RKO (cell line): Measurements from ENCODE around the gene POLR1D.

Experiments used
- DNase-seq: peaks from one replicate; pipeline ENCODE4 v3.0.0-alpha.2; 2016; ENCODE audit warnings: low spot score

Gene POLR1D, protein sequence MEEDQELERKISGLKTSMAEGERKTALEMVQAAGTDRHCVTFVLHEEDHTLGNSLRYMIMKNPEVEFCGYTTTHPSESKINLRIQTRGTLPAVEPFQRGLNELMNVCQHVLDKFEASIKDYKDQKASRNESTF

DNA sequence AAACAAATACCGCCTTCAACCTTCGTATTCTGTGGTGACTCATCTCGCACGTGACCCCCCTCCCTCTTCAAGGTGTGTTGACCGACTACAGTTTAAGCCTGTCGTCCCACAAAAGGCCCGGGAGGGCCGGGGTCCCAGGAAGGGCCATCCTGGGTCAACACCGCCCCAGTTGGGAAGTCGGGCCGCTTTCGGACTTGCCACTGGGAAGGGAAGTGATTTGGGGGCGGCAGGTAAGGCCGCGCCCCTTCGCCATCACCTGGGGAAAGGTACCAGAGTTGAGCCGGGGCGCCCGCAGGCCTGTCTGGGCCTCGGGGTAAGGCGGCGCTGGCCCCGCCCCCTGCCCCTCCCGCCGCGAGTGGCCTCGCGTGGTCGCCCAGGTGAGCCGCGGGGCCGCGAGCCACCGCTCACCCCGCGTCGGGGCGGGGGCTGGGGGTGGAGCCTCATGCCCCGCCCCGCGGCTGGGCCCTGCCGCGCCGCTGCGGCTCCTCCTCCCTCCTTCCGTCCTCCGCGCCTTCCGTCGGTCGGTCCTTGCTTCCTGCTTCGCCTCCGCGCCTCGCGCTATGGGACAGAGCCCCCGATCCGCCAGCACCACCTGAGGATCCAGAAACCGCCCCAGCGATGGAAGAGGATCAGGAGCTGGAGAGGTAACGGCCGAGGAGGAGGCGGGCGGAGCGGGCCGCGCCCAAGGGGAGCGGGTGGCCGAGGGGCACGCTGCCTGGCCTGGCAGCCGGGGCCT, at the start of gene POLR1D:
POLR1D (plus strand) TSS at position 527 of the 736 bp plus-strand sequence; CDS start at position 619, 92 bp downstream.
- DNase-seq, result peak; percentile 78

DNA sequence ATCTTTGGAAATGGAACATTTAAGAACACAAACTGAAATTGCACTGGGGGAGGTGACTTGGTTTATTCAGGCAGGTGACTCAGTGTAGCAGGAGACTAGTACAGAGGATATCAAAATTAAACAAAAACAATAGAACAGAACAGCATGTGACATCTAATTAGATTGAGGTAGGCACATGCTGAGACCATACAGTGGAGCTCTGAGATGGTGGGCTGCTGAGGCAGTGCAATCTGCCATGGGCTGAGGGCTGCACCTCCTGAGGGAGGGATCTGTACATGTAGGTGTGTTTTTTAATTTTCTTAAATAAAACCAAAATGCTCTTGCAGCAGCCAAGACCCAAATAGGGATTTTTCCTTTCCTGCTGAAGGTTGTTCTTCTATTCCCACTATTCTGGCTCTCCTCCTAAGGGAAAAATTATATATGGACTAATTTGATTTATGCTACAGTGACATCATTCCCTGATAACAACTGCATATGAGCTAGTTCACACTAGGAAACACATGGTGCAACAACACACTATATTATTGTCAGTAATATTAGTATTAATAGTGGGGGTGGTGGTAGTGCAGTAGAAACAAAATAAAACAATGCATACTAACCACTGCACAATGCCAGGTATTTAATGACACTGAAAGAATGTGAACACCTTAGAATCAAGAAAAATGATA, 49.3 kb upstream of the POLR1D start:
- DNase-seq, result no peak

DNA sequence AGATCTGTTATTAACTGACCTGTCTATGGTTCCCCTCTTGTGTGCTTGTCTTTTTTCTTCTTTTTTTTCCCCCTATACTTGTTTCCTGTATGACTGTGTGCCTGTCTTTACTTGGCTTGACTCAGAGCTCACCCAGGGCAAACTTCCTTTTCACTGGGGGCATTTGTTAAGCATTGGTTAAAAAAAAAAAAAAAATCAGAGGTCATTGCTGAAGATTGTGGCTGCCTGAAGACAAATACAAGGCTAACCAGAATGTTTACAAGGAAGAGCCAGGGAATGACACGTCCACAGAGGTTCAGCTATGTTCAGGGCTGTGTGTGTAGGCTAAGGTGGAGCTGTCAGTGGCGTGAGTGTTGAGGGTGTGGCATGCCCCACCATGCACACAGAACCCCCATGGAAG, 48.4 kb upstream of the POLR1D start:
- no peak for DNase-seq

DNA sequence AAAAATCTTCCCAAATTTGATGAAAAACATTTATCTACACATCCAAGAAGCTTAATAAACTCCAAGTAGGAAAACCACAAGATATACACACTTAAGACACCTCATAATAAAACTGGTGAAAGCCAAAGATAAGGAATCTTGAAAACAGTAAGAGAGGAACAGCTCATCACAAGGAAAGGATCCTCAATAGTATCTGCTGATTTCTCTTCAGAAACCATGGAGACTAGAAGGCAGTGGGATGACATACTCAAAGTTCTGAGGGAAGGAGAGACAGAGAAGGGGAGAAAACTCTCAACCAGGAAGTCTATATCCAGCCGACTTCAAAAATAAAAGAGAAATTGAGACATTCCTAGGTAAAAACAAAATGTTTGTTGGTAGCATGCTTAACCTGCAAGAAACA, 47.0 kb upstream of the POLR1D start:
- DNase-seq, result no peak

DNA sequence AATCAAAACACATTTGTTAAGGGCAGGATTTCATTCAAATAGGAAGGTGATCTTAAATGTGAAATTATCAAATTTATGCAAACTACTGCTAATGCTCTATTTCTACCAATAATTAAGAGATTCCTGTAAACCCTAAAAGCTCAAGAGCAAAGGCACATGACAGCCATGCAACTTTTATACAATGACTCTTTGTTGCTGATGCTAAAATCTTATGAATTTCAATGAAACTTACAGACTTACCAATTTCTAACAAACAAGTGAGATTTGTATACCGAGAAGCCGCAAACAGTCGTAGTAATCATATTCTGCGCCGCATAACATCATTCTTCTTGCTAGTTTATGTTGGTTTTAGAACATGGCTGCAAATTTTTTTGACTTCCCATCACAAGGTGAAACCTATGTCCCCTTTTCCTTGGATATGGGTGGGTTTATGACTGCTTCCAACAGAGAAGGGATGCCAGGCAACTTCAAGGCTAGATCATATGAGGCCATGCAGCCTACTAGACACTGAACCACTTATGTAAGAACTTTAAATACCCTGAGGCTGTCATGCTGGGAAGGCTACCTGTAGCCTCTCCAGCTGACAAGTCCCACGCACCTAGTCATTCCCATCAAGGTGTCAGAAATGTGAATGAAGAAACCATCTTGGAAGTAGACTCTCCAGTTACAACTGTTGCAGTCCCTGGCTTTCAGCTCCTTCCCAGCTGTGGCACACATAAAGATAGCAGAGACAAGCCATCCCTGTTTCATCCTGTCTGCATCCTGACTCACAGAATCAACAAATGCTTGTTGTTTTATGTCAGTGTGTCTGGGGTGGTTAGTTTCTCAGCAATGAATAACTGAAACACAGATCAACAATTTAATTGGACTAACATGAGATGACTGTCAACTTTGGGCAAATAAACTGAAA, 43.3 kb upstream of the POLR1D start:
- DNase-seq, result no peak

DNA sequence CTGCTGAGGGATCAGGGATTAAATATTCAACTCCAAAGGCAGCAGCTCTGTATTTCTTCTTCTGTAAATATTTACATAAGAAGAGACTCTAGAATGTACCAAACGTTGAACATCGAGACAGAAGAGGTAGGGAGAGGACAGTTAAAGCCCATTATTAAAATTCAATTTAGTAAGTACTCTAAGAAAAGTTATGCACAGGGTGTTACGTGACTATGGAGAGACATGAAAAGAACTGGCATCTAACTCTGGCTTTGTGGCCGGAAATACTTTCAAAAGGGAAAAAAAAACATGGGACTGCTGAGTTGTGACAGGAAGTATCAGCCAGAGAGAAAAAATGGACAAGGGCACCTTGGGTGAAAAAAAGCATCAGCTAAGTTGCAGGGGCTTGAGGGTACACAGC, 38.0 kb upstream of the POLR1D start:
- no peak for DNase-seq

DNA sequence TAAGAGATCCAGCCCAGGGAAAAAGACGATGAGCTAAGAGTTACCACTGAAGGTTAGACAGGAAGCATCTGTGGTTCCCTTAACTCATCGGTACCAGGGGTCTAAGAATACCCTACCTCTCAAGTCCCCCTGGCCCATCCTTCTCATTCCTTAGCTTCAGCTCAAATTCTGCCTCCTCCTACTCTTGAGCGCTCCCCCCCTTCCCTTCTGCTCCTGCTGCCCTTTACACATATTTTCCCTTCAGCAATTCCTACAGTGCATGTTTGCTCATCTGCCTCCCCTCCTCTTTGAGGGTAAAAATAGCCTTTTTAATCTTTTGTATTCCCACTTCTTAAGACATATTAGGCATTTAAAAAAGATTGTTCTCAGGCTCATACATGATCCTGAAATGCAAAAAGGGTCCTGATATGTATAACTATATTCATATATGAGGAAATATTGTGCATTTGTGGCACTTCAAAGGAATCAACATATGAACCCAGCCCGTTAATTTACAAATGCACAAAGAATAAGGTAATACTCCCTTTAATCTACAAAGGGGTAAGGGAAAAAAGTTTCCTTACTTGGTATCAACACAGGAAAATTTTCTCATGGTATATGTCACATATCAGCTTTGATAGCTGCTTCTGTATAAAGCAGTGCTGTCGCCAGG, 34.5 kb upstream of the POLR1D start:
- DNase-seq, result no peak

DNA sequence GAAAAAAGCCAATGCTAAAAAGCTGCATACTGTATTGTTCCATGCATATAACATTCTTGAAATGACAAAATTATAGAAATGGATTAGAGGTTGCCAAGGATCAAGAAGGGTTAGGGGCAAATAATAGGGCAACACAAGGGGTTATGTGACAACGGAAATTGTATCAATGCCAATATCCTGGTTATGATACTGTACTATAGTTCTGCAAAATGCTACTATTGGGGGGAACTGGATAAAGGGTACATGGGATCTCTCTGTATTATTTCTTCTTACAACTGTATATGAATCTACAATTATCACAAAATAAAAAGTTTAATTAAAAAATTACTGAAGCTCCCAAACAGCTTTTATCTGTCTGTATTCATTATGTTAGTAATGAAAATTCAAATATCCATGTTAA, 33.3 kb upstream of the POLR1D start:
- DNase-seq, result no peak

DNA sequence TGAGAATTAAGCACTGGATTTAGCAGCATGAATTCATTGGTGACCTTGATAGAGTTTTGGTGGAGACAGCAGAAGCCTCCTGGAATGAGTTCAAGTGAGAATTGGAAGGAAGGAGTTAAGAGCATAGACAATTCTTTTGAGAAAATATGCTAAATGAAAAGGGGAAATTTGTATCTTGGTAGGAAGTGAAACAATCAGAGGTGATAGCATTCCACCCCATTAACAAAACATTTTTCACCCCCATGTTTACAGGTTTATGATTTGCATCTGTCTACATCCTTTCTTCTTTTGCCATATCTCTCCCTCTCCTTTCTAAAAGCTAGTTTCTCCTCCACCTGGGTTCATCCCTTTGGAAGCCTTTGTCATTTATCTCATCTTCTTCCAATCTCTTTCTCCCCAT, 28.8 kb upstream of the POLR1D start:
- DNase-seq, result no peak

DNA sequence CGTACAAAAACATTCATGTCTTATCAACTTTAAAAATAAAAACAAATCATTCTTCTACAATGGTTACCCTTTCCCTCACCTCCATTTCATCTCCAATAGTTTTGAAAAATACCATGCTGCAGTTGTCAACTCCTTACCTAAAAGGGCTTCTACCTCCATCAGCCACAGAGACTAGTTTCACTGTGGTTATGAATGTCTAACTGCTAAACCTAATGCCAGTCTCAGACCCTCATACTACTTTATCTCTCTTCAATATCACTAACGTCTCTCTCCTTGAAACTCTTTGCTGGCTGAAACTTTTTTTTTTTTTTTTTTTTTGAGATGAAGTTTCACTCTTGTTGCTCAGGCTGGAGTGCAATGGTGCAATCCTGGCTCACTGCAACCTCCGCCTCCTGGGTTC, 28.4 kb upstream of the POLR1D start:
- no peak for DNase-seq

DNA sequence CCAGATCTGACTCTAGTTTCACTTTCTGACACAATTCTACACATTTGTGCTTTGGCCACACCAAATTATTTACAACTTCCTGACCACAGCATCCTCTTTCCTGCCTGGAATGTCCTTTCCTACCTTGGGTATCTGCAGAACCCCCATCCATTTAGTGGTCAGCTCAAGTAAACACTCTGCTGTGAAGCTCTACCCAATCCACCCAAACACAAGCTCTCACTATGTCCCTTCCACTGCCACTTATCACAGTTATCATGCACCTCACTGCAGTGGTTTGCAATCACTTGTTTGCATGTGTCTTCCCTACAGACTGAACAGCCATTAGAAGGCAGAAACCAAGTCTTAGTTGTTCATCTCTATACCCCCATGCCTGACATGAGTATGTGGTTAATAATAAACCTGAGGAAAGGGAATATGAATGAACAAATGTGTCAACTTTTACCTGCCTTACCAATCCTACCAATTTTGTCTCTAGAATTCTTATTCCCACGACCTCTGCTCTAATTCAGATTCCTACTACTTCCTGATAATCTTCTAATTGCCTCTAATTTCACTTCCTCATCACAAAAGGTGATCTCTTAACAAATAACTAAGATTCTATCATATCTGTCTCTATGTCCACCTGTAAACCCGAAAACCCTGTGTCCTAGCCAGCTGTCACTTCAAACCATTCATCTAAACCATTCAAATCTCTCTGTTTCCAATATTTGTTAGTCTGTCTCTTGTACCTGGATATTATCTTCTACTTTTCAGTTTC, 26.5 kb upstream of the POLR1D start:
- no peak for DNase-seq

DNA sequence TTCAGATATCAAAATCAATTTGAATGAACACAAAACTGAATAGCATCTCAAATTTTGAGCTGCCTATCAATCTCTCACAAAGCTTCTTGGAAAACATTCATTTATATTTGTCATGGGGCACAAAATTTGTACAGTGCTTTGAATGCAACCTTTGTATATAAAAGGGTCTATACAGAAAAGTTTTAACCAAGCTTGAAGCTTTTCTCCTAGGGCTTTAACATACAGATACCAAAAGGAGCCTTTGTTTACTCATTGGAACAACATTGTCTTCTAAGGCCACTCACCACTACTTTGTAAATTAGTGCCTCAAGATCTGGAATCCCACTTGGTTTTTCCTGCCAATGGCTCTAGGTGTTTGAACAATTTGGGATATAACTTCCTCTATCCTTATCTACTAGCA, 22.6 kb upstream of the POLR1D start:
- DNase-seq, result no peak

DNA sequence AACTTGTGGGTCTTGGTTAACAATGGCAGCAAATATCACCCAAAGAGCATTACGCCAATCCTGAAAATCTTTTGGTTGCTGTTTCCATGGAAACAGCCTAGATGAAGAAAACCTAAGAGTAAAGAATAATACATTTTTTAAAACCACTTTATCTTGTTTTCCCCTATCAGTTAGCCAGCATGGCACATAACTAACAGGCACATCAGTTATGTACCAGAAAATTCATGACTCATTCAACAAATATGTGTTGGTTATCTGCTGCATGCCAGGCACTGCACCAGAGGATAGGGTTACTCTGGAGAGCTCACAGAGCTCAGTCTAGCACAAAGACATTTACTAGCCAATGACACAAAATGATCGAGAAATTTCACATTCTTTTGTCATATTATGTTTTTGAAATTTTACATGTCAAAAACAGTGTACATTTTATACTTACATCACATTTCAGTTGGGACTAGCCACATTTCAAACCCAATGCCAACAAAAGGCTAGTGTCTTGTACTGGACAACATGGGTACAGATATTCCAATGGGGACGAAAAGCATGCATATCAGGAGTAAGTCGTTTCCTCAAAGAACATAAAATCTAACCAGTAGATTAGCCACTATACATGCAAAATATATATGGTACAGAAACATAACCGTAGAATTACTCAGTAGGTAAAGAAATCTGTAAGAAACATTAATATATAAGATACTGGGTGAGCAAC, 21.7 kb upstream of the POLR1D start:
- peak; percentile 52 for DNase-seq

DNA sequence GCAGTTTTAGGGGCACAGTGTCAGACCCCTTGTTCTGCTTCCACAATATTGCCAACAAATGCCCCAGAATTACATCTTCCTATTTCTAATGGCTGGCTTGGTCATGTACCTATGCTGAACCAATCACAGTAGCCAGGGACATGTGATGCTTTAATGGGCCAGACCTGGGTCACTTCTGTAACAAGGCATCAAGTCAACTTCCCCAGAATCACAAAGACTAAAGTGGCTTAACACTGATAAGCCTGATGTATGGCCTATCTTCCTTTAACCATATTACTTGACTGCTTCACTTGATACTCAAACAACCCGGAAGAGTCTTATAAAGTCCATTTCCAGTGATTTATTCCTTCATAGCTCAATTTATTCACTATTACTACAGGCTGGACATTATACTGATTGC, 21.0 kb upstream of the POLR1D start:
- DNase-seq, result no peak

DNA sequence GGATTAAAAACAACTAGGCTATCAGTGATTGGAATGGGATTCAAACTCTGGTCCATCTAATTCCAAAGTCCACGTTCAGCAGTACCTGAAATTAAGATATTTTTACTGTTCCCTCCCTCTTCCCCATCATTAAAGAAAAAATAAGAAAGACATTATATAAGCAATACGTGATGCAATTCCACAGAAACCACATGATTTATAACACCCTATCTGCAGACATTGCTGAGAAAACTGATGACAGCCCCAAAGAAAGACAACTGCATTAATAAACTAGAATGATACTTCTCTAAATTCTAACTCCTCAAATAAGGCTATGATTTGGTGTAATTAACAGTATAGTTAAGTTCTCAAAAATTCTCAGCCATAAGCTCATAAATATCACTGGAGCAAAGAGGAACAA, 20.5 kb upstream of the POLR1D start:
- DNase-seq, result no peak

DNA sequence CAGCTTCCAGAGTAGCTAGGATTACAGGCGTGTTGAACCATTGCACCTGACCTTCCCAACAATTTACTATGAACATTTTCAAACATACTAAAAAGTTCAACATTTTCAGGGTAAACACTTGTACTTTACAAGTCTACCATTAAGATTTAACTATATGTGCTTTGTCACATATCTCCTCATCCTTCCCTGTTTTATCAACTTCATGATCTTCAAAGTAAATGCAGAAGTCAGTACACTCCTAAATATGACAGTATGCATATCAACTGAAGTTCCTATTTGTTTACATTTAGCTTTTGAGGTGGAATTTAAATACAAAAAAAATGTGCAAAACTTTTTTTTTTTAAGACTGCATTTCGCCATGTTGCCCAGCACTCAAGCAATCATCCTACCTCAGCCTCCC, 19.9 kb upstream of the POLR1D start:
- DNase-seq, result no peak

DNA sequence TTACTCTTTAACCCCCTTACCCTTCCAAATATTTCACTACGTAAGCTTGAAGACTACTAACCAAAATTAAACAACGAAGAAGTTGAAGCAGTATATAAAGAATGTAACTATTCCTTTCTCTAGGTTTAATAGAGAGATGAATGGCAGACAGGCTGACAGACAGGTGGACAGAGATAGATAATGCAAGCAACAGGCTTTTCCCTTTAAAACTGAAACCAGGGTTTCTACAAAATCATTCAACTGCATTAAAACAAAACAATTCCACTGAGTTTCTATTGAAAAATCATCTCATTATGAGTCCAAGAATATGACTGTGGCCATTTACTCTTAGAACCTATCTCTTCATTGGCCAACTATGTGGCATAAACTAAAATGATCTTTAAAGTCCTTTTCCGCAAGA, 16.6 kb upstream of the POLR1D start:
- DNase-seq, result no peak

DNA sequence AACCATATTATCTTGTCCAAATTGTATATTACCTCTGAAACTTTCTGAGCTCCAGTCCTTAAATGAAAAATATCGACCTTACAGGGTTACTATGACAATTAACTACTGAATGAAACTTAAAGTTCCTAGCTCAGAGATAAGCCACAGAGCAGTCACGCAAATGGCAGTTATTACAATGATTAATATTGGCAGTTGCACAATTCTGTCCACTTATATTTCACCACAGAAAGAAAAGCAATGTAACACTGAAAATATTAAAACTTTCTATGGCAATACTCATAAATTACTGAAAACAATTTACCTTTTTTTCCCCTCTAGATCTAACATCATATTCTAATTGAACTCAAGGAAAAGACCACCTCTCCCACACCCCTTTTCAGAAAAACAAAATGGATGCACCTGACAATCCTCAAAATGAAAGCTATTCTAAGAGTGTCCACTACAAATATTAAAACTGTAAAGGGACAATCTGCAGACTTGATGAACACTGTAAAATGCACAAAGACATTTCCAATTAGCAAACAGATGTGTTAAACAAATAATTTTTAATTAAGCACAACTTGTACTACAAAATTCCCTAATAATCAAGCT, 16.0 kb upstream of the POLR1D start:
- DNase-seq, result no peak

DNA sequence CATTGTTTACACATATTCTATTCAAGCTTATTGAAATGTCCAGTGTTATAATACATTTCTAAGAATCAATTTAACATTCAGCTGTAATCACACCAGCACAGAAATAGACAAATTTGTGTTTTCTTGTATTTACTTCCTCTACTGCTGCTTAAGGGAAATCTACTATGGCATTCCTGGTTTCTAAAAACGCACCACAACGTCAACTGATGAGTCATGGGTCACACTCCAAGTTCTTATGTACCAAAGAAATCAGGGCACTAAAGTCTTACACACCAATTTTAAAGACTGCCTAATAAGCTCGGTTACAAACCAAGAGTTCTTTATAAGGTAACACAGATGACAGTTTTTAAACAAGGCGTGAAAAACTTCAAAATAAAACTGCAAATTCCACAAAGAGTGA, 14.6 kb upstream of the POLR1D start:
- peak; percentile 46 for DNase-seq

DNA sequence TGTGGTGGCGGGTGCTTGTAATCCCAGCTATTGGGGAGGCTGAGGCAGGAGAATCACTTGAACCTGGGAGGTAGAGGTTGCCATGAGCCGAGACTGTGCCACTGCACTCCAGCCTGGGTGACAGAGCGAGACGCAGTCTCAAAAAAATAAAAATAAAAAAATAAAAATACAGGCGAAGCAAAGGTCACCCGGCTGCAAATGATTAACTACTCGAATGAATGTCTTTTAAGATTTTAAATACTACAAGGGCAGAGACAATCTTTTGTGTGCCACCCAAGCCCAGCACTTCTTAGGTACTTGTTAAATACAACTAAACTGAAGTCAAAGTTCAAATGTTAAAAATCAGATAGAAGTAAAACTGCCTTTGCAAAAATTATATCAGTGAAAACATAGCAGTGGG, 8.1 kb upstream of the POLR1D start:
- DNase-seq, result no peak
